ENCODE data around the gene TSGA10IP.

DNA sequence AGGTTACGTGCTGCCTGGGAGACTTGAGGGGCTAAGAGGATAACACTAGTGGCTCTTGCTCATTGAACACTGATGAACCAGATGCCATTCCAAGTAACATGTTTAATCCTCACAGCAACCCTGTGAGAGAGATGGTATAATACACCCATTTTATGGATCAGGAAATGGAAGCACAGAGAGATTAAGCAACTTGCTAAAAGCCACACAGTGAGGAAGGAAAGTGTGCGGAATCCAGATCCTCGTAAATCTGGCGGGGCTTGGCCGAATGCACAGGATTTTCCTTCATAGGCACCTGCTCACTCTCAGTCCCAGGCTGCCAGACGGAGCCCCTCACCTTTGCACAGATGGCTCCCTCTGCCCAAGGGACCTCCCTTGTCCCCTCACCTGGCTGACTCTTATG lies 37.4 kb upstream of the TSGA10IP start:
- TF ChIP-seq, protein P1, sequence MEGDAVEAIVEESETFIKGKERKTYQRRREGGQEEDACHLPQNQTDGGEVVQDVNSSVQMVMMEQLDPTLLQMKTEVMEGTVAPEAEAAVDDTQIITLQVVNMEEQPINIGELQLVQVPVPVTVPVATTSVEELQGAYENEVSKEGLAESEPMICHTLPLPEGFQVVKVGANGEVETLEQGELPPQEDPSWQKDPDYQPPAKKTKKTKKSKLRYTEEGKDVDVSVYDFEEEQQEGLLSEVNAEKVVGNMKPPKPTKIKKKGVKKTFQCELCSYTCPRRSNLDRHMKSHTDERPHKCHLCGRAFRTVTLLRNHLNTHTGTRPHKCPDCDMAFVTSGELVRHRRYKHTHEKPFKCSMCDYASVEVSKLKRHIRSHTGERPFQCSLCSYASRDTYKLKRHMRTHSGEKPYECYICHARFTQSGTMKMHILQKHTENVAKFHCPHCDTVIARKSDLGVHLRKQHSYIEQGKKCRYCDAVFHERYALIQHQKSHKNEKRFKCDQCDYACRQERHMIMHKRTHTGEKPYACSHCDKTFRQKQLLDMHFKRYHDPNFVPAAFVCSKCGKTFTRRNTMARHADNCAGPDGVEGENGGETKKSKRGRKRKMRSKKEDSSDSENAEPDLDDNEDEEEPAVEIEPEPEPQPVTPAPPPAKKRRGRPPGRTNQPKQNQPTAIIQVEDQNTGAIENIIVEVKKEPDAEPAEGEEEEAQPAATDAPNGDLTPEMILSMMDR (IDR thresholded peaks at IDR 0.05) = no peak
- no peak for TF ChIP-seq ZFX (IDR thresholded peaks at IDR 0.05; ENCODE audit: borderline replicate concordance)

Data from 22Rv1 (cell line).